Upper lobe of right lung (tissue), 1 donor: ENCODE measurements around the gene TARP.

Experiments used
- ATAC-seq: fragments of 200-7000 bp; cut with Tn5 transposase; one replicate; pipeline ENCODE4 v1.9.1; 2020; ENCODE audit warnings: mild to moderate bottlenecking, moderate library complexity
- DNase-seq: peaks from one replicate; pipeline ENCODE4 v3.0.0-alpha.2; 2020
- H3K27ac ChIP-seq: fragments of 200-600 bp; one replicate; pipeline ENCODE4 v1.8.0; 2022
- H3K27me3 ChIP-seq: fragments of 200-600 bp; one replicate; pipeline ENCODE4 v1.8.0; 2022; ENCODE audit warnings: mild to moderate bottlenecking
- H3K36me3 ChIP-seq: fragments of 200-600 bp; one replicate; pipeline ENCODE4 v1.8.0; 2022
- H3K4me1 ChIP-seq: fragments of 200-600 bp; one replicate; pipeline ENCODE4 v1.8.0; 2022
- H3K4me3 ChIP-seq: fragments of 200-600 bp; one replicate; pipeline ENCODE4 v1.8.0; 2022; ENCODE audit warnings: mild to moderate bottlenecking
- H3K9me3 ChIP-seq: fragments of 200-600 bp; one replicate; pipeline ENCODE4 v1.8.0; 2022
- intact Hi-C: fragments of 100-400 bp; cut with DNase I; formaldehyde crosslinking; loops from one replicate; pipeline ENCODE4 v1.11.0; 2022
- TF ChIP-seq, protein P1 (sequence below): fragments of 200-600 bp; IDR thresholded peaks from one replicate; pipeline ENCODE4 v1.8.0; 2022; ENCODE audit warnings: antibody characterized with exemption
- donor health status: DM: no; HTN: yes; CAD: no; lungs with severe emphysema.

The TARP gene

DNA sequence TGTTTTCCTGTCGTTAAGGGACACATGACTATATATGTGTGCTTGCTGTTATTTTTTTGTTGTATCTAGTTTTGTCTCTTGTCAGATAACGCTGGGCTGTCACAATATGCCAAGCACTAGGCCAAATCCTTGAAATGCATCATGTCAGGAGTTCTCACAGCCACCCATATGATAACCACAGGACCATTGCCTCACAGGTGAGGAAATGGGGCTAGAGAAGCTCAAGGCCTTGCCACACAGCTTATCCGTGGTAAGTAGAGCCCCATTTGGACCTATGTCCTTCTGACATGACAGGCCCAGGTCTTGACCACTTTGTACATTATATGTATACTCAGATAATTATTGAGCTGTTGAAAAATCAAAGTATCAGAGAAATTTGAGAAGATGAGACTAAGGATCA lies 42.0 kb upstream of the TARP start:
- ATAC-seq (no peak), DNase-seq (no peak)
- no peaks in the 10 kb centered on the region for H3K27me3 ChIP-seq
- TF ChIP-seq, protein P1, sequence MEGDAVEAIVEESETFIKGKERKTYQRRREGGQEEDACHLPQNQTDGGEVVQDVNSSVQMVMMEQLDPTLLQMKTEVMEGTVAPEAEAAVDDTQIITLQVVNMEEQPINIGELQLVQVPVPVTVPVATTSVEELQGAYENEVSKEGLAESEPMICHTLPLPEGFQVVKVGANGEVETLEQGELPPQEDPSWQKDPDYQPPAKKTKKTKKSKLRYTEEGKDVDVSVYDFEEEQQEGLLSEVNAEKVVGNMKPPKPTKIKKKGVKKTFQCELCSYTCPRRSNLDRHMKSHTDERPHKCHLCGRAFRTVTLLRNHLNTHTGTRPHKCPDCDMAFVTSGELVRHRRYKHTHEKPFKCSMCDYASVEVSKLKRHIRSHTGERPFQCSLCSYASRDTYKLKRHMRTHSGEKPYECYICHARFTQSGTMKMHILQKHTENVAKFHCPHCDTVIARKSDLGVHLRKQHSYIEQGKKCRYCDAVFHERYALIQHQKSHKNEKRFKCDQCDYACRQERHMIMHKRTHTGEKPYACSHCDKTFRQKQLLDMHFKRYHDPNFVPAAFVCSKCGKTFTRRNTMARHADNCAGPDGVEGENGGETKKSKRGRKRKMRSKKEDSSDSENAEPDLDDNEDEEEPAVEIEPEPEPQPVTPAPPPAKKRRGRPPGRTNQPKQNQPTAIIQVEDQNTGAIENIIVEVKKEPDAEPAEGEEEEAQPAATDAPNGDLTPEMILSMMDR: no peak
- H3K27ac ChIP-seq: no peak overlapping the region
- H3K36me3 ChIP-seq: no peaks in the 10 kb centered on the region
- H3K9me3 ChIP-seq: no peaks in the 10 kb centered on the region
- intact Hi-C loops: no loop called here
- peaks cover 3% of the 10 kb centered on the region for H3K4me1 ChIP-seq
- H3K4me3 ChIP-seq: no peak overlapping the region

DNA sequence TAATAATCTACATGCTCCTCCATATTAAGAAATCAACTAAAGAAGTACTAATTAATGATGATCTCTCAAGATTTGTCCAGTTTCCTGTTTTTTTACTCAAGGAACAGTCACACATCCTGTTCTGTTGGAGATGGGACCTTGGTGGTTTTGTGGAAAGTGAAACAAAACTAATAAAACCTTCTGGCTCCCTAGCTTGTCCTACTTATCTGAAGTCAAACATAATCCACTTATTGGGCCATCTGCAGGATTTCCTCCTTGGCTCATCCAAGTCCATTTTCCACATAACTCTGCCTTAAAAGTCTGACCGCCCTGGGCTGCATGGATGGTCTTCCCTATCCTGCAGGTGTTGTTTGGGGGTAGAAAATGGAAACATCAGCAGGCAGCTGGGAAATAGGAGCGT lies 39.4 kb upstream of the TARP start:
- peaks cover 3% of the 10 kb centered on the region for H3K4me1 ChIP-seq
- intact Hi-C loops: no loop called here
- DNase-seq (no peak), ATAC-seq (peak; percentile 40)
- no peaks in the 10 kb centered on the region for H3K9me3 ChIP-seq
- no peak overlapping the region for H3K27ac ChIP-seq
- H3K4me3 ChIP-seq: no peak overlapping the region
- TF ChIP-seq, protein P1: no peak
- H3K27me3 ChIP-seq: no peaks in the 10 kb centered on the region
- no peaks in the 10 kb centered on the region for H3K36me3 ChIP-seq

DNA sequence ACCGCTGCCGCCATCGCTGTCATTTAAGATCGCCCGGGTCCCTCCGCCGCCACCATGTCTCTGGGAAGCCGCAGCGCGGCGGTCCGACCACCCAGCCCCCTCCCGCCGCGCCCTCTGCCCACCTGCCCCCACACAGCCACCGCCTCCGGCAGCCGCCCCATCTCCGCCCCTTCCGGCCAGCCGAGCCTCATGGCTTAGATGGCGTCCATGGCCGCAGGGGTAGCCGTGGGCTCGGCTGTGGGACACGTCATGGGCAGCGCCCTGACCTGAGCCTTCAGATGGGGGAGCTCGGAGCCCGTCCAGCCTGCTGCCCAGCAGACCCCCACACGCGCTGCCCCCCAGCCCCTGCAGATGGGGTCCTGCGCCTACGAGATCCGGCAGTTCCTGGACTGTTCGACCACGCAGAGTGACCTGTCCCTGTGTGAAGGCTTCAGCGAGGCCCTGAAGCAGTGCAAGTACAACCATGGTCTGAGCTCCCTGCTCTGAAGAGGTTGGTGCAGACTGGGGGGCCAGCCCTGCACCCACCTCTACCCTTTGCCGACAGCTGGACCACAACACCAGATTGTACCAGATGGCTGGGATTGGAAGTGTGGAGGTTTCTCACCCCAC lies 38.0 kb upstream of the TARP start:
- ATAC-seq: peak; percentile 90
- H3K27ac ChIP-seq: peak overlapping the region; percentile 71
- TF ChIP-seq, protein P1: no peak

DNA sequence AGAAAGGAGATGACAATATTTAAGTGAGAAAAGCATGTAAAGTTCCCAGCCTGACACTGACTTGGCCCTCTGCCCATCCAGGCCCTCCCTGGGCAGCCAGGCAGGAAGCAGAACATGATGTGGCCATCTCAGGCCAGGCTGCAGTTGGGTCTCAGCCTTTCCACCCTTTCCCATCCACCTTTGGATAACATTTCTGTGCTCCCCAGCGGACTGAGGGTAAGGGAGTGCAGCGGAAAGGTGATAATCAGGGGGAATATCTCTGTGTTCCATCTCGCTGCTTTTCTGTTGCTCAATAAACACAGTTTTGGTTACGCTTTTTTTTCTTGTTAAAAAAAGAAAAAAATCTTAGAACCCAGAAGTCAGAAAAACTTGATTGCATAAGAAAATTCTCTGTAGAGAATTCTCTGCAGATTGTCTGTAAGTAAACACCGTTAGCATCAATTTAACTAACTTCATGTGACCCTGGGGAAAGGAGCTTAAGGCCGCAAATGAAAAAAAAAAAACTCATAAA lies 37.2 kb upstream of the TARP start:
- Histone ChIP-seq H3K27ac (peak overlapping the region; percentile 71), H3K36me3 (no peaks in the 10 kb centered on the region), H3K4me3 (peak overlapping the region; percentile 48), H3K4me1 (peaks cover 3% of the 10 kb centered on the region), H3K27me3 (no peaks in the 10 kb centered on the region), H3K9me3 (no peaks in the 10 kb centered on the region)
- no peak for DNase-seq
- peak; percentile 52 for ATAC-seq
- intact Hi-C loops: no loop called here
- TF ChIP-seq, protein P1: no peak

More for the DNA sequence above, 38.0 kb upstream of the TARP start:
- H3K36me3 ChIP-seq: no peaks in the 10 kb centered on the region
- H3K9me3 ChIP-seq: no peaks in the 10 kb centered on the region
- H3K4me1 ChIP-seq: peaks cover 3% of the 10 kb centered on the region
- peak; percentile 83 for DNase-seq
- no peaks in the 10 kb centered on the region for H3K27me3 ChIP-seq
- peak overlapping the region; percentile 48 for H3K4me3 ChIP-seq
- intact Hi-C loops: no loop called here

DNA sequence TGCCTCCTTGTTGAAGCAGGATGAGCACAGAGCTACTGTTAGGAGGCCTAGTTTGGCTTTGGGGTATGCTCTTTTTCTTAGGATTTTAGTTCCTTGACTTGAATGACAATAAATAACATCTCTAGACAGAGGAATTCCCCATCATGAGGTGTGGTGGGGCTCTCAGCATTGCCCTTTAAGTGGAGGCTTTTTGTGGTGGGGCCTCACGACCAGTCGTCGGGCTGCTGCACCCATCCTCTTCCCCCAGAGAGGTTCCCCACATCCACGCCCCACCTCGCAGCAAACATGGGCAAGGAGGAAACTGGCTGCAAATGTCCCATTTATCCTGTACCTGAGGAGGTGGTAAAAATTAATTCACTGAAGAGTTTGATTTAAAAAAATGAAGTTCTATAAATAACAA lies 36.1 kb upstream of the TARP start:
- TF ChIP-seq, protein P1: no peak
- intact Hi-C loops: no loop called here
- peaks cover 3% of the 10 kb centered on the region for H3K4me1 ChIP-seq
- H3K9me3 ChIP-seq: no peaks in the 10 kb centered on the region
- H3K27me3 ChIP-seq: no peaks in the 10 kb centered on the region
- no peak overlapping the region for H3K27ac ChIP-seq
- H3K36me3 ChIP-seq: no peaks in the 10 kb centered on the region
- no peak overlapping the region for H3K4me3 ChIP-seq
- no peak for DNase-seq
- no peak for ATAC-seq
